Tibial artery (tissue), 4 donors: ENCODE measurements around the gene GATA1.

Source experiments
- DNase-seq, 2 donors: peaks; one replicate each; pipeline ENCODE4 v3.0.0-alpha.2; 2019
- H3K27ac ChIP-seq, 2 donors: fragments of 200-600 bp; sonication (generic) in 1 of 2; 1 replicate in 1 of 2; 2 replicates in 1 of 2; pipeline ENCODE4 v1.5.1; 2018 to 2019; ENCODE audit warnings: mild to moderate bottlenecking in 1 of 2
- H3K27me3 ChIP-seq, 2 donors: fragments of 200-600 bp; sonication (generic) in 1 of 2; one replicate each; pipeline versions ENCODE4 v1.5.1 to v1.6.0; 2016 to 2019
- H3K36me3 ChIP-seq, 3 donors: fragments of 200-600 bp; sonication (generic) in 2 of 3; one replicate each; pipeline ENCODE4 v1.5.1; 2016 to 2019; ENCODE audit warnings: mild to moderate bottlenecking in 2 of 3
- H3K4me1 ChIP-seq, 4 donors: fragments of 200-600 bp; sonication (generic) in 2 of 4; 1 replicate in 3 of 4; 2 replicates in 1 of 4; pipeline ENCODE4 v1.5.1; 2016 to 2019
- H3K4me3 ChIP-seq, 2 donors: fragments of 200-600 bp; sonication (generic) in 1 of 2; 1 replicate in 1 of 2; 2 replicates in 1 of 2; pipeline ENCODE4 v1.5.1; 2018 to 2019; ENCODE audit warnings: mild to moderate bottlenecking in 2 of 2
- H3K9me3 ChIP-seq, 3 donors: fragments of 200-600 bp; sonication (generic) in 1 of 3; one replicate each; pipeline ENCODE4 v1.5.1; 2016 to 2019
- CTCF ChIP-seq, 2 experiments: fragments of 200-600 bp in 1 of 2; fragments of 450-650 bp in 1 of 2; IDR thresholded peaks; one replicate each; pipeline ENCODE4 v1.5.1; 2017 to 2019; ENCODE audit warnings: antibody characterized with exemption in 2 of 2, mild to moderate bottlenecking in 1 of 2, moderate library complexity in 1 of 2
- intact Hi-C: fragments of 100-400 bp; cut with DNase I; formaldehyde crosslinking; loops from one replicate; pipeline ENCODE4 v1.15.0; 2023; ENCODE audit warnings: low total_unique reads

Gene GATA1

GRCh38 chrX:48839686-48840085, 53.3 kb downstream of the GATA1 start:
- Histone ChIP-seq H3K4me1 (peaks cover 0 to 8% (median 4%) of the 10 kb centered on the region in 4 donors), H3K36me3 (no peaks in the 10 kb centered on the region), H3K4me3 (no peak overlapping the region), H3K27me3 (peaks cover 0 to 5% of the 10 kb centered on the region in 2 donors), H3K27ac (no peak overlapping the region), H3K9me3 (no peaks in the 10 kb centered on the region)
- DNase-seq = no peak
- no peak for TF ChIP-seq CTCF (IDR thresholded peaks at IDR 0.05)
- intact Hi-C loops = no loop called here
